Prostate gland (tissue), 2 donors: ENCODE results near the gene GPR142. TPM values are rescaled to one million over a fixed set of nuclear protein-coding genes. Genes with fewer than 3 reads are reported as not detected.

Experiments
- DNase-seq: peaks from one replicate; pipeline ENCODE4 v3.0.0-alpha.2; 2019; ENCODE audit warnings: low spot score
- H3K27ac ChIP-seq, 2 donors: fragments of 200-600 bp; sonication (generic); 2 replicates each; pipeline ENCODE4 v1.5.1; 2017 to 2019
- H3K27me3 ChIP-seq: fragments of 200-600 bp; sonication (generic); replicated peaks from 2 replicates; pipeline ENCODE4 v1.5.1; 2019; ENCODE audit not compliant: insufficient read depth
- H3K36me3 ChIP-seq, 2 donors: fragments of 200-600 bp; sonication (generic); 1 replicate in 1 of 2; 2 replicates in 1 of 2; pipeline versions ENCODE4 v1.5.1 to v1.8.1; 2017 to 2019
- H3K4me1 ChIP-seq: fragments of 200-600 bp; sonication (generic); replicated peaks from 2 replicates; pipeline ENCODE4 v1.5.1; 2019
- H3K4me3 ChIP-seq, 2 donors: fragments of 200-600 bp; sonication (generic); 2 replicates each; pipeline ENCODE4 v1.5.1; 2017 to 2019
- H3K9me3 ChIP-seq: fragments of 200-600 bp; sonication (generic); 2 replicates; pipeline ENCODE4 v1.5.1; 2017
- POLR2A ChIP-seq: fragments of 450-650 bp; IDR thresholded peaks from one replicate; pipeline ENCODE4 v1.6.1; 2016; ENCODE audit warnings: antibody characterized with exemption, mild to moderate bottlenecking
- POLR2AphosphoS5 ChIP-seq: sonication (generic); formaldehyde crosslinking; IDR thresholded peaks from one replicate; pipeline ENCODE4 v1.6.1; 2017; ENCODE audit warnings: antibody characterized with exemption
- WGBS: methylation state at CpG from one replicate; pipeline ENCODE4 v1.1.5; 2018; 5-methylcytosine and 5-hydroxymethylcytosine counted together
- intact Hi-C: fragments of 100-400 bp; cut with DNase I; formaldehyde crosslinking; loops from one replicate; pipeline ENCODE4 v1.14.2; 2022
- total RNA-seq, 2 donors: library from RNA; depleted of rRNA; stranded (reverse); fragments of >200 nt; gene quantifications; one replicate each; pipeline ENCODE4 v1.1.0, GENCODE V29; 2016
- TF ChIP-seq, protein P1 (sequence below), 4 experiments: fragments of 200-600 bp in 2 of 4; fragments of 450-650 bp in 2 of 4; sonication (generic) in 2 of 4; IDR thresholded peaks; 1 replicate in 3 of 4; 2 replicates in 1 of 4; pipeline ENCODE4 v1.5.1; 2016 to 2019; ENCODE audit warnings: antibody characterized with exemption in 4 of 4, mild to moderate bottlenecking in 2 of 4, moderate library complexity in 2 of 4

Gene GPR142
- total RNA-seq, 2 donors from 2014 or later: 3.6 TPM; not detected in 1

DNA sequence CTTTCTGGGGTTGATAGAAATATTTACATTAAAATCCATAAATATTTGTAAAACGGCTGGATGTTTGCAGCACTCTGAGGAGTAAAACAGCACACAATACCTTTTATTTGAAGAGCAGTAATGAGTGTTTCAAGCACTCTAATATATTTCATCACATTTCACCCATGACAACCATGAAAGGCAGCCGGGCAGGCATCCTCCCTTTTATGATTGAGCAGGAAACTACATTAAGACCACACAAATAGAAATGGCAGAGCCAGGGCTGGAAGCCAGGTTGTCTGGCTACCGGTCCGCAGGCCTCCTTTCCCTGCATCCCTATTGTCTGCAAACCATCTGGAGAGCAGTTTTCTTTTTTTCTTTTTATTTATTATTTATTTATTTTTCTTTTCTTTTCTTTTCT is 41.5 kb downstream of the GPR142 start:
- TF ChIP-seq POLR2AphosphoS5 (no peak), POLR2A (no peak)
- TF ChIP-seq, protein P1, sequence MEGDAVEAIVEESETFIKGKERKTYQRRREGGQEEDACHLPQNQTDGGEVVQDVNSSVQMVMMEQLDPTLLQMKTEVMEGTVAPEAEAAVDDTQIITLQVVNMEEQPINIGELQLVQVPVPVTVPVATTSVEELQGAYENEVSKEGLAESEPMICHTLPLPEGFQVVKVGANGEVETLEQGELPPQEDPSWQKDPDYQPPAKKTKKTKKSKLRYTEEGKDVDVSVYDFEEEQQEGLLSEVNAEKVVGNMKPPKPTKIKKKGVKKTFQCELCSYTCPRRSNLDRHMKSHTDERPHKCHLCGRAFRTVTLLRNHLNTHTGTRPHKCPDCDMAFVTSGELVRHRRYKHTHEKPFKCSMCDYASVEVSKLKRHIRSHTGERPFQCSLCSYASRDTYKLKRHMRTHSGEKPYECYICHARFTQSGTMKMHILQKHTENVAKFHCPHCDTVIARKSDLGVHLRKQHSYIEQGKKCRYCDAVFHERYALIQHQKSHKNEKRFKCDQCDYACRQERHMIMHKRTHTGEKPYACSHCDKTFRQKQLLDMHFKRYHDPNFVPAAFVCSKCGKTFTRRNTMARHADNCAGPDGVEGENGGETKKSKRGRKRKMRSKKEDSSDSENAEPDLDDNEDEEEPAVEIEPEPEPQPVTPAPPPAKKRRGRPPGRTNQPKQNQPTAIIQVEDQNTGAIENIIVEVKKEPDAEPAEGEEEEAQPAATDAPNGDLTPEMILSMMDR (IDR thresholded peaks at IDR 0.05): no peak
- Histone ChIP-seq H3K9me3 (no peaks in the 10 kb centered on the region), H3K27ac (no peak overlapping the region), H3K4me1 (no peaks in the 10 kb centered on the region), H3K4me3 (no peak overlapping the region), H3K36me3 (no peaks in the 10 kb centered on the region), H3K27me3 (no peaks in the 10 kb centered on the region)
- no peak for DNase-seq
- intact Hi-C loops: no loop called here
- 39% methylated on average over 4 of the region's 4 CpGs for WGBS

DNA sequence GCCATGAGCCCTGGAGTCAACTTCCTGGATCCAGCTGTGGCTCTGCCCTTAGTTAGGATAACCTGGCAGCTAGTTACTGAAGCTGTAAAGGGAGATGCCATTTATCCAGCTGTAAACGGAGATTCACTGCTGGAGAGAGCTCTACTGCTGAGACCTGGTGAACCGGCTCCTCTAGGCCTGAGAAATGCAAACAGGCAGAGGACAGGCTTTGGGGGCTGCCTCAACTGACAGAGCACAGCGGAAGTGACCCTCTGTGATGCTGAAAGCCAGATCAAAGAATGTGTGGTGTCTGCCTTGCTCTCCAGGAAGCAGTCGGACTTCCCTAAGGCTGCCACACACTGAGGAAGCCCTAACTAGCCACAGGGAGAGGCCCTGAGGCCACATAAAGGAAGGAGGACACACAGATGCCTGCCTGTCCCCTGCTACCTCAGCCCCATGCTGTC is 42.7 kb downstream of the GPR142 start:
- no peaks in the 10 kb centered on the region for H3K4me1 ChIP-seq
- intact Hi-C loops: no loop called here
- 82% methylated on average over 4 of the region's 4 CpGs for WGBS
- no peaks in the 10 kb centered on the region for H3K9me3 ChIP-seq
- no peaks in the 10 kb centered on the region for H3K36me3 ChIP-seq
- TF ChIP-seq POLR2AphosphoS5: no peak
- no peak for TF ChIP-seq POLR2A
- TF ChIP-seq, protein P1 (IDR thresholded peaks at IDR 0.05): no peak
- no peak for DNase-seq
- no peak overlapping the region for H3K27ac ChIP-seq
- H3K27me3 ChIP-seq: no peaks in the 10 kb centered on the region
- H3K4me3 ChIP-seq: no peak overlapping the region

DNA sequence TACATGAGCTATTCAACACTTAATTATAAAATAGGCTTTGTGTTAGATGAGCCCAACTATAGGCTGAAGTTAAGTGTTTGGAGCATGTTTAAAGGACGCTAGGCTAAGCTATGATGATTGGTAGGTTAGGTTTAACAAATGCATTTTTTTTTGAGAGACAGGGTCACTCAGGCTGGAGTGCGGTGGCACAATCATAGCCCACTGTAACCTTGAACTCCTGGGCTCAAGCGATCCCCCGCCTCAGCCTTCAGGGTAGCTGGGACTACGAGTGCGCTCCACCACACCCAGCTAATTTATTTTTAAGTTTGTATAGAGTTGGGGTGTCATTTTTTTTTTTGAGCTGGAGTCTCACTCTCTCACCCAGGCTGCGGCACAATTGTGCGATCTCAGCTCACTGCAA is 45.3 kb downstream of the GPR142 start:
- H3K4me1 ChIP-seq: no peaks in the 10 kb centered on the region
- no peak overlapping the region for H3K27ac ChIP-seq
- no peaks in the 10 kb centered on the region for H3K9me3 ChIP-seq
- intact Hi-C loops: no loop called here
- no peak overlapping the region for H3K4me3 ChIP-seq
- no peaks in the 10 kb centered on the region for H3K36me3 ChIP-seq
- WGBS: 93% methylated on average over 8 of the region's 8 CpGs
- no peaks in the 10 kb centered on the region for H3K27me3 ChIP-seq
- TF ChIP-seq POLR2AphosphoS5 (no peak), POLR2A (no peak)
- TF ChIP-seq, protein P1 (IDR thresholded peaks at IDR 0.05): no peak
- DNase-seq: no peak

DNA sequence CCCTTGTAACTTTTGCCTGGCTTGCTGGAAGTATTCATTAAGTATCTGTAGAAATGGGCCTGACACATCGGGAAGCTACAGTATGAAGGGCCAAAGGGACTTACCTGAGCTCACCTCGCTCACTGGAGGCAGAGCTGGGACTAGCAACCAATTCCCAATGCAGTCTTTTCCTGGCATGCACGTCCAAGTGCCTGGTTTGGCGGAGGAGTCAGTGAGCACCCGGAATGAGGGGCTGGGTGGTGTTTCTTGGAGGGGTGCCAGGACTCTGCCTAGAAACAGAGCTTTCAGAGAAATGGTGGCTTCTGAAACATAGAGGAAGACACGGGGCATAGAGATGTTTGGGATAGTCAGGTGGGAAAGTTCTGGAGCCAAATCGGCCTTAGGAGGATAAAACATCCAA is 46.2 kb downstream of the GPR142 start:
- intact Hi-C loops: no loop called here
- TF ChIP-seq POLR2A: no peak
- TF ChIP-seq, protein P1 (IDR thresholded peaks at IDR 0.05): no peak
- no peak for TF ChIP-seq POLR2AphosphoS5
- H3K27ac ChIP-seq: no peak overlapping the region
- no peaks in the 10 kb centered on the region for H3K27me3 ChIP-seq
- no peaks in the 10 kb centered on the region for H3K4me1 ChIP-seq
- no peaks in the 10 kb centered on the region for H3K9me3 ChIP-seq
- no peaks in the 10 kb centered on the region for H3K36me3 ChIP-seq
- 76% methylated on average over 7 of the region's 7 CpGs for WGBS
- no peak overlapping the region for H3K4me3 ChIP-seq
- DNase-seq: no peak

DNA sequence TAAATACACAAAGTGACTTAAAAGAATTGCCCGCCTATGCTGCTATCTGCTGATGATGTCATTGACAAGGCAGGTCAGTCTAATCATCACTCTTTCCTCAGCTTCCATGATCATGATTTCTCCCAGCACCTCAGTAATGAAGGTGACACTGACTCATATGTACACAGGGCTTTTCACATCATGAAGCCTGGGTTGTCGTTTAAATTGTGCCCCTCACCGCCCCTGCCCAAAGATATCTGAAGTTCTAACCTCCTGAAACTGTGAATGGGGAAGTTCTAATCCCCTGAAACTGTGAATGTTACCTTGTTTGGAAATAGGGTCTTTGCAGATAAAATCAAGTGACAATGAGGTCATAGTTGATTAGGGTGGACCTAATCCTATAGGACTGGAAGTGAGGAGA is 47.2 kb downstream of the GPR142 start:
- no peaks in the 10 kb centered on the region for H3K4me1 ChIP-seq
- no peak overlapping the region for H3K4me3 ChIP-seq
- H3K36me3 ChIP-seq: no peaks in the 10 kb centered on the region
- intact Hi-C loops: no loop called here
- DNase-seq: no peak
- WGBS: 84% methylated on average over 3 of the region's 3 CpGs
- H3K9me3 ChIP-seq: no peaks in the 10 kb centered on the region
- TF ChIP-seq POLR2A: no peak
- H3K27me3 ChIP-seq: no peaks in the 10 kb centered on the region
- H3K27ac ChIP-seq: no peak overlapping the region
